H1 (cell line): ENCODE results near the gene ATG4C. TPM values are rescaled to one million over a fixed set of nuclear protein-coding genes. Genes with fewer than 3 reads are reported as not detected.

Experiments used
- CTCF ChIA-PET: fragments of 300-600 bp; sonication (Branson Sonifier 250); formaldehyde crosslinking; loops from one replicate; lab custom pipeline; 2021; ENCODE audit not compliant: partially characterized antibody; lab: Charles Lee
- POLR2A ChIA-PET: fragments of 300-600 bp; sonication (Branson Sonifier 250); formaldehyde crosslinking; loops from one replicate; lab custom pipeline; 2021; ENCODE audit warnings: inconsistent platforms; ENCODE audit not compliant: partially characterized antibody; lab: Charles Lee
- DNase-seq, 2 experiments: peaks; one replicate each; pipeline versions ENCODE4 v3.0.0 to v3.0.0-alpha.2; 2010 to 2022; ENCODE audit warnings: low spot score in 2 of 2, low read depth in 1 of 2, mixed read lengths in 1 of 2
- FAIRE-seq: peaks from 2 replicates; lab custom pipeline; 2011; peaks lifted over from hg19 to GRCh38; lab: Jason Lieb, UNC
- H2AFZ ChIP-seq: 2 replicates; pipeline ENCODE4 v1.8.1; 2012; ENCODE audit warnings: low read length, inconsistent platforms
- H2AK5ac ChIP-seq: 2 replicates; pipeline ENCODE4 v1.6.1; 2013; ENCODE audit warnings: low read depth, low read length
- H2BK120ac ChIP-seq: replicated peaks from 2 replicates; pipeline ENCODE3; 2013; ENCODE audit warnings: low read depth, low read length, inconsistent platforms
- H2BK12ac ChIP-seq: 2 replicates; pipeline ENCODE4 v1.6.1; 2013; ENCODE audit warnings: low read depth, low read length
- H2BK15ac ChIP-seq: 2 replicates; pipeline ENCODE4 v1.6.1; 2013; ENCODE audit warnings: low read length
- H2BK20ac ChIP-seq: 2 replicates; pipeline ENCODE4 v1.6.1; 2013; ENCODE audit warnings: low read length
- H2BK5ac ChIP-seq: 2 replicates; pipeline ENCODE4 v1.6.1; 2013; ENCODE audit warnings: low read depth, low read length
- H3K14ac ChIP-seq: 2 replicates; pipeline ENCODE4 v1.6.1; 2013; ENCODE audit warnings: inconsistent platforms; ENCODE audit not compliant: insufficient read length
- H3K18ac ChIP-seq: 2 replicates; pipeline ENCODE4 v1.6.1; 2013; ENCODE audit warnings: low read length; ENCODE audit errors: extremely low read depth
- H3K23ac ChIP-seq: 2 replicates; pipeline ENCODE4 v1.6.1; 2013; ENCODE audit warnings: inconsistent platforms; ENCODE audit not compliant: insufficient read length
- H3K23me2 ChIP-seq: 2 replicates; pipeline ENCODE4 v1.6.1; 2013; ENCODE audit warnings: low read depth, low read length
- H3K27ac ChIP-seq: 2 replicates; pipeline ENCODE4 v1.6.1; 2011; ENCODE audit warnings: low read depth, low read length, inconsistent platforms
- H3K27me3 ChIP-seq, 4 experiments: replicated peaks in 1 of 4; 1 replicate in 1 of 4; 2 replicates in 3 of 4; pipeline versions ENCODE4 v1.6.1 to v1.8.1; 2011 to 2013; ENCODE audit warnings: low read length in 3 of 4, mild to moderate bottlenecking in 3 of 4, inconsistent platforms in 2 of 4, mixed read lengths in 2 of 4, moderate library complexity in 1 of 4; ENCODE audit not compliant: control insufficient read depth in 3 of 4, insufficient read depth in 3 of 4; ENCODE audit errors: extremely low read depth in 1 of 4
- H3K36me3 ChIP-seq, 4 experiments: 2 replicates each; pipeline versions ENCODE4 v1.6.1 to v1.8.1; 2011 to 2013; ENCODE audit warnings: mild to moderate bottlenecking in 4 of 4, low read length in 3 of 4, moderate library complexity in 2 of 4, control low read depth in 1 of 4, inconsistent platforms in 1 of 4; ENCODE audit not compliant: insufficient read depth in 4 of 4, control insufficient read depth in 2 of 4
- H3K4ac ChIP-seq: replicated peaks from 2 replicates; pipeline ENCODE3; 2013; ENCODE audit warnings: low read length, low read depth, mixed read lengths, inconsistent platforms; ENCODE audit not compliant: insufficient read length
- H3K4me1 ChIP-seq, 4 experiments: replicated peaks in 1 of 4; 1 replicate in 1 of 4; 2 replicates in 3 of 4; pipeline versions ENCODE4 v1.6.1 to v1.8.1; 2011 to 2013; ENCODE audit warnings: low read length in 3 of 4, inconsistent platforms in 2 of 4, mixed read lengths in 1 of 4; ENCODE audit not compliant: insufficient read depth in 4 of 4, control insufficient read depth in 3 of 4
- H3K4me2 ChIP-seq, 2 experiments: 2 replicates each; pipeline versions ENCODE4 v1.6.1 to v1.8.1; 2011 to 2013; ENCODE audit warnings: low read depth in 2 of 2, low read length in 2 of 2, control low read depth in 1 of 2, inconsistent platforms in 1 of 2, mild to moderate bottlenecking in 1 of 2; ENCODE audit not compliant: insufficient read depth in 1 of 2
- H3K4me3 ChIP-seq, 4 experiments: fragments of 200-600, 300-600 bp in 1 of 4; sonication (generic), shearing (Covaris generic), sonication (Bioruptor Twin) in 1 of 4; 2 replicates each; pipeline versions ENCODE4 v1.5.1 to v1.8.1; 2011 to 2016; ENCODE audit warnings: low read length in 4 of 4, low read depth in 3 of 4, control low read depth in 2 of 4, inconsistent platforms in 2 of 4, mild to moderate bottlenecking in 2 of 4, mixed read lengths in 1 of 4, moderate library complexity in 1 of 4; ENCODE audit not compliant: insufficient read depth in 2 of 4; ENCODE audit errors: extremely low read depth in 1 of 4
- H3K56ac ChIP-seq: replicated peaks from 2 replicates; pipeline ENCODE3; 2013; ENCODE audit warnings: low read depth, mild to moderate bottlenecking, mixed read lengths, low read length, inconsistent platforms; ENCODE audit not compliant: insufficient read length
- H3K79me1 ChIP-seq: 2 replicates; pipeline ENCODE4 v1.6.1; 2013; ENCODE audit warnings: low read depth, low read length, control low read depth
- H3K79me2 ChIP-seq, 2 experiments: 2 replicates each; pipeline versions ENCODE4 v1.6.1 to v1.8.1; 2012 to 2013; ENCODE audit warnings: low read length in 2 of 2, mild to moderate bottlenecking in 2 of 2, inconsistent platforms in 1 of 2; ENCODE audit not compliant: insufficient read depth in 2 of 2, control insufficient read depth in 1 of 2
- H3K9ac ChIP-seq, 4 experiments: replicated peaks in 1 of 4; 1 replicate in 1 of 4; 2 replicates in 3 of 4; pipeline versions ENCODE4 v1.6.1 to v1.8.1; 2011 to 2013; ENCODE audit warnings: low read depth in 3 of 4, low read length in 3 of 4, control low read depth in 2 of 4, mild to moderate bottlenecking in 2 of 4, moderate library complexity in 2 of 4, inconsistent platforms in 1 of 4; ENCODE audit errors: extremely low read depth in 1 of 4
- H3K9me3 ChIP-seq, 2 experiments: 2 replicates each; pipeline versions ENCODE4 v1.6.1 to v1.8.1; 2012 to 2013; ENCODE audit warnings: mild to moderate bottlenecking in 2 of 2, moderate library complexity in 2 of 2, control low read depth in 1 of 2, inconsistent platforms in 1 of 2, low read depth in 1 of 2, low read length in 1 of 2, mixed read lengths in 1 of 2; ENCODE audit not compliant: insufficient read depth in 2 of 2
- H4K20me1 ChIP-seq, 2 experiments: replicated peaks in 1 of 2; 2 replicates each; pipeline versions ENCODE3 to v1.8.1; 2011 to 2013; ENCODE audit warnings: inconsistent platforms in 2 of 2, low read length in 2 of 2, mild to moderate bottlenecking in 1 of 2; ENCODE audit not compliant: insufficient read depth in 2 of 2, control insufficient read depth in 1 of 2
- H4K5ac ChIP-seq: 2 replicates; pipeline ENCODE4 v1.6.1; 2013; ENCODE audit warnings: low read length, low read depth, mixed read lengths, inconsistent platforms; ENCODE audit not compliant: insufficient read length
- H4K8ac ChIP-seq: 2 replicates; pipeline ENCODE4 v1.8.0; 2013; ENCODE audit warnings: mild to moderate bottlenecking, moderate library complexity, low read length, inconsistent platforms; ENCODE audit not compliant: insufficient read depth; ENCODE audit errors: extremely low read depth
- H4K91ac ChIP-seq: replicated peaks from 2 replicates; pipeline ENCODE3; 2013; ENCODE audit warnings: low read length, mixed read lengths, inconsistent platforms; ENCODE audit not compliant: insufficient read length
- ASH2L ChIP-seq: fragments of 200-600, 300-600 bp; sonication (generic); IDR thresholded peaks from one replicate; pipeline ENCODE4 v1.7.1; 2017; ENCODE audit warnings: low read length
- BCL11A ChIP-seq, 2 experiments: IDR thresholded peaks; one replicate each; pipeline ENCODE4 v1.6.1; 2011; ENCODE audit warnings: low read depth in 2 of 2, low read length in 2 of 2, mild to moderate bottlenecking in 2 of 2
- NANOG ChIP-seq: IDR thresholded peaks from 2 replicates; pipeline ENCODE4 v1.6.1; 2011; ENCODE audit warnings: low read length, low read depth, mild to moderate bottlenecking, inconsistent platforms; ENCODE audit not compliant: insufficient read depth, poor library complexity, severe bottlenecking
- POLR2A ChIP-seq, 2 experiments: IDR thresholded peaks; 1 replicate in 1 of 2; 2 replicates in 1 of 2; pipeline ENCODE4 v1.6.1; 2011; ENCODE audit warnings: low read depth in 2 of 2, low read length in 2 of 2, mild to moderate bottlenecking in 2 of 2; ENCODE audit errors: control extremely low read depth in 1 of 2
- RFX5 ChIP-seq: IDR thresholded peaks from 2 replicates; pipeline ENCODE4 v1.6.1; 2011; ENCODE audit warnings: low read depth, low read length, improper control_type of control experiment, borderline replicate concordance
- SIN3A ChIP-seq, 2 experiments: IDR thresholded peaks in 1 of 2; conservative IDR thresholded peaks in 1 of 2; 2 replicates each; pipeline ENCODE4 v1.6.1; 2011 to 2012; ENCODE audit warnings: low read length in 2 of 2, improper control_type of control experiment in 1 of 2, low read depth in 1 of 2, mild to moderate bottlenecking in 1 of 2
- WGBS, 2 experiments: shearing (Covaris generic) in 1 of 2; methylation state at CpG; one replicate each; pipeline versions ENCODE4 v1.1.6 to v1.1.7; 2013 to 2015; ENCODE audit warnings: low lambda C conversion rate in 2 of 2, mixed read lengths in 2 of 2, inconsistent platforms in 1 of 2, low coverage in 1 of 2, missing lambda C conversion rate in 1 of 2; ENCODE audit not compliant: insufficient replicate concordance in 2 of 2, insufficient coverage in 1 of 2, insufficient read length in 1 of 2; ENCODE audit errors: extremely low coverage in 1 of 2, missing lambda C conversion rate in 1 of 2; 5-methylcytosine and 5-hydroxymethylcytosine counted together
- polyA plus RNA-seq, 7 experiments: library from polyadenylated mRNA; depleted of rRNA in 3 of 7; stranded (reverse) in 5 of 7; unstranded in 2 of 7; fragments of >200 nt in 5 of 7; fragments of 200-250 nt in 2 of 7; gene quantifications; 1 replicate in 5 of 7; 2 replicates in 1 of 7; 4 replicates in 1 of 7; pipeline versions ENCODE4 v1.2.1 to v1.2.3, GENCODE V29; 2011 to 2013; ENCODE audit warnings: missing spikeins in 2 of 7, mixed read lengths in 2 of 7
- total RNA-seq: library from RNA; stranded (reverse); fragmentation: NEBNext Ultra II Directional; extraction: Animal tissue kit (Norgen Biotek cat#: 25700); gene quantifications from 2 replicates; pipeline ENCODE4 v1.2.1, GENCODE V29; 2021

The ATG4C gene
- total and polyA plus RNA-seq, 2 of the 8 experiments (the other 6 are each of a cell fraction or from before 2014, with no cell fraction given), result 5.1 to 22.2 TPM

DNA sequence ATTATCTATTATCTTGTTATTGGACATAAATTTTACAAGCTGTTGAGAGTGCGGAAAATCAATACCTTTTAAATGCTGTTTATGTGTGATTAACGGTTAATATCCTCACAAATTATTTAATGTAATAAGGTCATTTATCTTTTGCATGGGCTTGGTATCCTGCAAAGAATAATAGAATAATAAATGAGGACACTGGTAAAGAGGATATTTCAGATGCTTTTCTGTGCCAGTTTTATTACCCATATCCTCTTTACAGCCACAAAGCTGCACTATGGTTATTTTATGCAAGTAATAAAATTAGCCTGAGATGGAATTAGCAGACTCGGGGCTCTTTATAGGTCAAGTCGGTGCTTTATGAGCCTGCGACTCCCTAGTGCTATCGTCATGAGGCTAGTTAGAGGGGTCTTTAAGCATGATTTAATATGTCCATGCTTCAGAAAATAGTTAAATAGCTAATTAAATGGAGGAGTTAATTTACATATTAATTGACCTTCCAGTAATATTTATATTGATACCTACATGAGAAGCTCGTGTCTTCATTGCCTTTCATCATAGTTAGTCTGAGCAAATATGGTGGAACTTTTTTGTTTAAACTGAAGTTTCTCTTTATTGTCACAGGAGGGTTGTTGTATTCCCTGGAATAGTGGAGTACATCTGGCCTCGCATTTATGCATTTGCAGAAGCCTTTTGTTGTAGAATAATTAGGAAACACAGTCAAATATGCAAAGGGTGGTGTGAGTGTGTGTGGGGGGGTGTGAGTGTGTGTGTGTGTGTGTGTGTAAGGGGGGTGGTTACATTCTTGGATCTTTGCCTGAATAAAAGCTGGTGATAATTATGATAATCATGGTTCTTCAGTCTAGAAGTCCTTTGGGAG, 120.3 kb downstream of the ATG4C start:
- ChIA-PET POLR2A (no interaction called here), CTCF (interaction anchor here (0.6 to 5.3 kb wide), 17 partner anchors 8 to 1653 kb away, joined by 3 to 47 read pairs (median 7); no protein-coding TSS in a partner anchor)
- Histone ChIP-seq H2BK120ac (no peak overlapping the region), H2BK20ac (no peak overlapping the region), H3K4me3 (no peak overlapping the region), H2AFZ (no peak overlapping the region), H2BK15ac (no peak overlapping the region), H3K56ac (no peak overlapping the region), H2BK12ac (no peak overlapping the region), H3K18ac (no peak overlapping the region), H4K91ac (no peak overlapping the region), H3K4ac (no peak overlapping the region), H3K23ac (no peak overlapping the region), H2AK5ac (no peak overlapping the region), H3K9ac (no peak overlapping the region), H3K27me3 (no peaks in the 10 kb centered on the region), H3K79me1 (no peaks in the 10 kb centered on the region), H3K79me2 (no peaks in the 10 kb centered on the region), H3K23me2 (no peaks in the 10 kb centered on the region; the same call in 1 of the 2 replicates), H3K36me3 (no peaks in the 10 kb centered on the region), H3K4me2 (no peak overlapping the region), H3K14ac (no peak overlapping the region), H2BK5ac (no peak overlapping the region), H4K8ac (no peak overlapping the region), H4K20me1 (no peaks in the 10 kb centered on the region), H3K4me1 (no peaks in the 10 kb centered on the region; a peak in 1 of 7 replicates), H4K5ac (no peak overlapping the region), H3K9me3 (no peaks in the 10 kb centered on the region), H3K27ac (no peak overlapping the region)
- no peak for DNase-seq
- FAIRE-seq, result no peak
- no peak for TF ChIP-seq ASH2L
- no peak for TF ChIP-seq NANOG
- TF ChIP-seq POLR2A (IDR thresholded peaks at IDR 0.05; ENCODE audit: control extremely low read depth in 1 of 2, low read depth in 2 of 2, low read length in 2 of 2), result no peak
- TF ChIP-seq RFX5, result no peak
- TF ChIP-seq SIN3A (conservative IDR thresholded peaks at IDR 0.05 in 1 of 2, IDR thresholded peaks at IDR 0.05 in 1 of 2; ENCODE audit: low read depth in 1 of 2, low read length in 2 of 2), result no peak
- TF ChIP-seq BCL11A (IDR thresholded peaks at IDR 0.05; ENCODE audit: low read depth in 2 of 2, low read length in 2 of 2), result no peak
- 92% methylated on average over 8 of the region's 8 CpGs; no CpG with 5 or more reads in 1 of the 2 experiments for WGBS, 2 experiments
